ENCODE data around the gene SLC51A.
A peak's percentile ranks its signal among the peaks of the same experiment; 100 is the strongest.
"Not testable (repeated sequence)": the region's sequence is repeated elsewhere in the genome, so short reads cannot be mapped to it uniquely, and the experiment has no call there.

The SLC51A gene

GRCh38 chr3:196244166-196244565 is 27.8 kb downstream of the SLC51A start:
- not testable (repeated sequence) for DNase-seq

GRCh38 chr3:196246612-196247308 is 30.4 kb downstream of the SLC51A start:
- DNase-seq, result peak; percentile 17 to 55 (median 25)

- no peak for DNase-seq
These were observed 35.6 kb downstream of the SLC51A start for GRCh38 chr3:196251918-196252317.

- peak in 1 of 3 donors; percentile 17 for DNase-seq
These were observed 38.3 kb downstream of the SLC51A start for GRCh38 chr3:196254376-196255283.

GRCh38 chr3:196255776-196256175 is 39.4 kb downstream of the SLC51A start:
- peak in 1 of 3 donors; percentile 5 for DNase-seq

GRCh38 chr3:196260784-196261183 is 44.5 kb downstream of the SLC51A start:
- no peak for DNase-seq

GRCh38 chr3:196263819-196264218 is 47.5 kb downstream of the SLC51A start:
- DNase-seq, result no peak

GRCh38 chr3:196268284-196269163 is 52.2 kb downstream of the SLC51A start:
- DNase-seq, result peak; percentile 59 to 69 (median 62)

GRCh38 chr3:196270499-196270898 is 54.2 kb downstream of the SLC51A start:
- DNase-seq, result no peak

GRCh38 chr3:196272826-196273225 is 56.5 kb downstream of the SLC51A start:
- DNase-seq, result no peak

- no peak for DNase-seq
These were observed 57.3 kb downstream of the SLC51A start for GRCh38 chr3:196273655-196274054.

- DNase-seq, result peak; percentile 20 to 43 (median 35)
These were observed 58.3 kb downstream of the SLC51A start for GRCh38 chr3:196274585-196274984.

GRCh38 chr3:196275126-196275525 is 58.8 kb downstream of the SLC51A start:
- no peak for DNase-seq

GRCh38 chr3:196280689-196281440 is 64.5 kb downstream of the SLC51A start:
- DNase-seq, result no peak

- DNase-seq, result no peak
These were observed 65.6 kb downstream of the SLC51A start for GRCh38 chr3:196281962-196282361.

Data from suppressor macrophage treated with lipopolysaccharide for 1 hour (primary cell).